ENCODE results near the gene AP5Z1. TPM values are rescaled to one million over a fixed set of nuclear protein-coding genes. Genes with fewer than 3 reads are reported as not detected.

AP5Z1 gene
- polyA plus RNA-seq, 3 donors, result 30.8 to 75.2 (median 33.8) TPM

GRCh38 chr7:4781366-4782069 lies 6.1 kb downstream of the AP5Z1 start:
- 97% methylated on average over 26 of the region's 27 CpGs for WGBS (ENCODE audit: insufficient coverage)
- Histone ChIP-seq H3K27me3 (ENCODE audit: control insufficient read depth in 2 of 2, insufficient read depth in 2 of 2, low read length in 2 of 2) (no peaks in the 10 kb centered on the region), H2AFZ (ENCODE audit: insufficient read depth, low read depth, low read length, poor library complexity, severe bottlenecking) (no peak overlapping the region), H3K4me3 (replicated peaks in 1 of 3; ENCODE audit: low read depth in 2 of 3, low read length in 3 of 3) (no peak overlapping the region), H3K9ac (ENCODE audit: insufficient read depth, low read length, poor library complexity, severe bottlenecking) (no peak overlapping the region), H3K79me2 (ENCODE audit: insufficient read depth, low read length) (peaks cover 57% of the 10 kb centered on the region), H3K4me2 (replicated peaks; ENCODE audit: extremely low read depth, low read length, poor library complexity, severe bottlenecking) (no peak overlapping the region), H3K9me3 (replicated peaks in 1 of 2; ENCODE audit: control insufficient read depth in 1 of 2, insufficient read depth in 1 of 2, low read length in 2 of 2) (no peaks in the 10 kb centered on the region), H3K4me1 (ENCODE audit: control insufficient read depth in 1 of 2, insufficient read depth in 2 of 2, low read length in 2 of 2) (peaks cover 5 to 10% of the 10 kb centered on the region in 2 donors), H3K36me3 (replicated peaks in 1 of 2; ENCODE audit: control insufficient read depth in 1 of 2, insufficient read depth in 2 of 2, low read length in 2 of 2) (peaks cover 59 to 79% of the 10 kb centered on the region in 2 donors), H4K20me1 (ENCODE audit: insufficient read depth, low read length) (peaks cover 83% of the 10 kb centered on the region), H3K27ac (ENCODE audit: low read depth in 1 of 2, low read length in 2 of 2) (no peak overlapping the region)
- TF ChIP-seq CTCF (IDR thresholded peaks at IDR 0.05), result no peak
- intact Hi-C loops (cut with micrococcal nuclease), result no loop called here
- peaks cover 0 to 2% (median 0%) of the 10 kb centered on the region in 3 donors for H3K27me3 Mint-ChIP-seq (ENCODE audit: low read depth in 3 of 3)
- H3K36me3 Mint-ChIP-seq, result peaks cover 43 to 79% of the 10 kb centered on the region in 2 donors
- H3K4me1 Mint-ChIP-seq, result peaks cover 14% of the 10 kb centered on the region
- no peak for DNase-seq
- H3K4me3 Mint-ChIP-seq, result no peak overlapping the region
- H3K27ac Mint-ChIP-seq, result peak overlapping the region in 1 of 7 donors; percentile 54
- H3K9me3 Mint-ChIP-seq, result no peaks in the 10 kb centered on the region

GRCh38 chr7:4782333-4783291 lies 7.2 kb downstream of the AP5Z1 start:
- Histone ChIP-seq H3K27ac (ENCODE audit: low read depth in 1 of 2, low read length in 2 of 2) (no peak overlapping the region), H3K4me3 (replicated peaks in 1 of 3; ENCODE audit: low read depth in 2 of 3, low read length in 3 of 3) (no peak overlapping the region), H3K9ac (ENCODE audit: insufficient read depth, low read length, poor library complexity, severe bottlenecking) (no peak overlapping the region), H3K4me1 (ENCODE audit: control insufficient read depth in 1 of 2, insufficient read depth in 2 of 2, low read length in 2 of 2) (peaks cover 0 to 5% of the 10 kb centered on the region in 2 donors), H3K4me2 (replicated peaks; ENCODE audit: extremely low read depth, low read length, poor library complexity, severe bottlenecking) (no peak overlapping the region), H3K27me3 (ENCODE audit: control insufficient read depth in 2 of 2, insufficient read depth in 2 of 2, low read length in 2 of 2) (no peaks in the 10 kb centered on the region), H2AFZ (ENCODE audit: insufficient read depth, low read depth, low read length, poor library complexity, severe bottlenecking) (no peak overlapping the region), H3K36me3 (replicated peaks in 1 of 2; ENCODE audit: control insufficient read depth in 1 of 2, insufficient read depth in 2 of 2, low read length in 2 of 2) (peaks cover 69 to 88% of the 10 kb centered on the region in 2 donors), H4K20me1 (ENCODE audit: insufficient read depth, low read length) (peaks cover 81% of the 10 kb centered on the region), H3K79me2 (ENCODE audit: insufficient read depth, low read length) (peaks cover 46% of the 10 kb centered on the region), H3K9me3 (replicated peaks in 1 of 2; ENCODE audit: control insufficient read depth in 1 of 2, insufficient read depth in 1 of 2, low read length in 2 of 2) (no peaks in the 10 kb centered on the region)
- H3K4me3 Mint-ChIP-seq, result no peak overlapping the region
- intact Hi-C loops (cut with micrococcal nuclease), result no loop called here
- H3K27me3 Mint-ChIP-seq (ENCODE audit: low read depth in 3 of 3), result peaks cover 0 to 2% (median 0%) of the 10 kb centered on the region in 3 donors
- DNase-seq, result no peak
- H3K4me1 Mint-ChIP-seq, result peaks cover 8% of the 10 kb centered on the region
- H3K27ac Mint-ChIP-seq, result no peak overlapping the region
- H3K36me3 Mint-ChIP-seq, result peaks cover 48 to 86% of the 10 kb centered on the region in 2 donors
- TF ChIP-seq CTCF (IDR thresholded peaks at IDR 0.05), result no peak
- 99% methylated on average over 20 of the region's 36 CpGs for WGBS (ENCODE audit: insufficient coverage)
- H3K9me3 Mint-ChIP-seq, result no peaks in the 10 kb centered on the region
